GM21723 (cell line): ENCODE data around the gene SGSM2.

Source experiments
- ATAC-seq: cut with Tn5 transposase; IDR thresholded peaks from one replicate; pipeline ENCODE4 v1.9.1; 2021; ENCODE audit warnings: mild to moderate bottlenecking, moderate library complexity; ENCODE audit not compliant: unreplicated experiment

The SGSM2 gene

GRCh38 chr17:2416010-2416734 is 78.9 kb downstream of the SGSM2 start:
- ATAC-seq: no peak

- no peak for ATAC-seq
Measured at GRCh38 chr17:2418572-2418971, 81.3 kb downstream of the SGSM2 start.

DNA sequence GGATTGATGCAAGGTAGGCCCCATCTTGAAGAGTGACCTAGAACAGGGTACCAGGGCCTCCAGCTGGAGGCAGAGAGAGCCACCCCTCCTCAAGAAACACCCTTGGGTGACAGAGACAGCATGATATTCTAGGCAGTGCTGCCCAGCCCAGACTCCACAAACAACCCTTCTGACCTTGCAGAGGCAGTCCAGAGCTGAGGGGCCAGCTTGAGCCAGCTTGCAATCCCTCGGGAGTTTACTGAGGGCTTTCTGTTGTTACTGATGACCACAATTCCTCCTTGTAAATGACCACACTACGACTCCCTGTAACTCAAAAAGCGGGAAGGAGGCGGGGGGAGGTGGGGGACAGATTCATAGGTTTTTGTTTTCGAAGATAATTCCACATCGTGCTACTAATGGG is 82.2 kb downstream of the SGSM2 start:
- ATAC-seq: no peak

DNA sequence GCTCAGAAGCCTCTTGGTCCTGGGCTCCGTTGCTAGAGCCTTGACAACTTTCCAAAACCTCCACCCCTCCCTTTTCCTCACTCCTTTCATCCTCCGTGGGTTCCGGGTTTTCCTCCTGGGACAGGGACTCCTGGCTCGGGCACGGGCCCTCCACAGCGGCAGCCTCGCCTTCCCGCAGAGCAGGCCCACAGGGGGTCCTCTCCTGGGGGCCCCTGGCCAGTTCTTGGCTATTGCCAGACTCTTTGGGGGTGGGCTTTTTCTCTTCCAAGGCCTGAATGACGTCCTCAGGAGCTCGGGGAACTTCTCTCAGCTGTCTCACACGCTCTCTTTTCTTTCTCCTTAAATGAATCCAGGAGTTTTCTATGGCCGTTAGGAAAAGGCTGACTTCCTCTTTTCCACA is 82.9 kb downstream of the SGSM2 start:
- no peak for ATAC-seq

DNA sequence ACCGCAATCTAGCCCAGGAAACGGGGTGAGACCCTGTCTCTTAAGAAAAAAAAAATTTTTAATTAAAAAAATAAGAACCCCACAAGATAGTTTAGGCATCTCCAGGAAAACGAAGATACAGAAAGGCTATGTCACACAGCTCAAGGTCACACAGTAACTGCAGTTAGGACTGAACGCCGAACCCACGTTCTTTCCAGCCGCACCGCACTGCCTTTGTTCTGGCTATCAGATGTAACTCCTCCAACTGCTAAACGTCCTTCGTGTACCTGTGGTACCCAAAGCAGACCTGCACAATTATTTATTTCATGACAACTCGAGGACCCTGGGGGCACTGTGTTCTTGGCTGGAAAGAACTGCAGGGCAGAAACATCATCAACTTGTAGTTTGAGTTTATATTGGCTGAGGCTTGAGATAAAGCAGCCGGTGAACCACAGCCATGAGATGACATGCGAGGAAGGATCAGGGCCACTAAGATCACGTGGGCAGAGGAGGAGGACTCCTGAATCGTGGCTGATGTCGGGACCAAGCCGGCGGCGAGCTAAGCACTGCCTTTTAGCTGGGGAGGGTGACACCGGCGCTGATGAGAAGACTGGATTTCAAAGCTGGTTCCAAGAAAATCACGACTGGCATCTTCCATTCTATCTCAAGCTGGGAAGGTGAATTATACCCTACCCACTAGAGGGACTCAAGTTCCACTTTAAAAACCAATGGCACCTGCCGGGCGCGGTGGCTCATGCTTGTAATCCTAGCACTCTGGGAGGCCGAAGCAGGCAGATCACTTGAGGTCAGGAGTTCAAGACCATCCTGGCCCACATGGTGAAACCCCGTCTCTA is 84.2 kb downstream of the SGSM2 start:
- no peak for ATAC-seq

DNA sequence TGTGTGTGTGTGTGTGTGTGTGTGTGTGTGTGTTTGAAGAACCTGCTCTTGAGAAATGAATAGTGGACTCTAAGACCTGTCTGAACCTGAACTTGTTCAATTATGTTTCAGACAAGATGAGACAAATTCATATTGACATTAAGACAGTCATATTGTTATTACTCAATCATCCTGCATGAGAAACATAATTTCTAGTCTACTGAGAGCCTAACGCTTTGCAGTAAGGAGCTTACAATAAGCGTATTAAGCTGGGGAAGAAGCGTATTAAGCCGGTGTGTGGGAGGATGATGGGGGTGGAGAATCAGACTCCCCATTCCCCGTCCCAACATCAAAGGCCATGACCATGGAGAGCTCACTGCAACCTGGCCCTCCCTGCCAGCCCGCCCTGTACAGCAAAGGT is 86.0 kb downstream of the SGSM2 start:
- ATAC-seq: no peak

GRCh38 chr17:2427215-2427614 is 89.9 kb downstream of the SGSM2 start:
- ATAC-seq: no peak

DNA sequence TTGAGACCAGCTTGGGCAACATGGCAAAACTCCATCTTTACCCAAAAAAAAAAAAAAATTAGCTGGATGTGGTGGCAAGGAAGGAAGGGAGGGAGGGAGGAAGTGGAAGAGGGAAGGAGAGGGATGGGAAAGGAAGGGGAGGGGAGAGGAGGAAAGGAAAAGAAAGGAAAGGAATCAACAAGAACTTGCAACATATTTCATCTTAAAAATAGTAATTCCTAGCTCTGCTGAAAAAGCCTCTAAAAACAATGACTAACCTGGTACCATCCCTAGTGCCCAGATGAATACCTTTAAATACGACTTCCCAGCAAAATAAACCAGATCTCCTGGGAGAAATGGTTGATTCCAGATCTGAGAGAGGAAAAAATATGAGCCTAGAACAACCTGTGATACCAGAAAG is 90.6 kb downstream of the SGSM2 start:
- no peak for ATAC-seq
